GM06990 (cell line): ENCODE results near the gene SERINC3.

ENCODE experiments used
- DNase-seq: peaks from one replicate; pipeline ENCODE4 v3.0.0-alpha.2; 2011; ENCODE audit not compliant: insufficient read length; ENCODE audit errors: extremely low read depth
- H3K27me3 ChIP-seq: replicated peaks from 2 replicates; pipeline ENCODE4 v1.6.0; 2011; ENCODE audit warnings: low read length; ENCODE audit not compliant: control insufficient read depth, insufficient read depth
- H3K36me3 ChIP-seq: 2 replicates; pipeline ENCODE4 v1.5.1; 2011; ENCODE audit warnings: low read length; ENCODE audit not compliant: control insufficient read depth, insufficient read depth
- H3K4me3 ChIP-seq: replicated peaks from 2 replicates; pipeline ENCODE4 v1.5.1; 2011; ENCODE audit warnings: low read depth, mild to moderate bottlenecking, control low read depth, low read length
- CTCF ChIP-seq: IDR thresholded peaks from 2 replicates; pipeline ENCODE4 v1.5.1; 2011; ENCODE audit warnings: low read length, control low read depth, mild to moderate bottlenecking, inconsistent platforms; ENCODE audit not compliant: insufficient read depth, poor library complexity, severe bottlenecking

Gene SERINC3

DNA sequence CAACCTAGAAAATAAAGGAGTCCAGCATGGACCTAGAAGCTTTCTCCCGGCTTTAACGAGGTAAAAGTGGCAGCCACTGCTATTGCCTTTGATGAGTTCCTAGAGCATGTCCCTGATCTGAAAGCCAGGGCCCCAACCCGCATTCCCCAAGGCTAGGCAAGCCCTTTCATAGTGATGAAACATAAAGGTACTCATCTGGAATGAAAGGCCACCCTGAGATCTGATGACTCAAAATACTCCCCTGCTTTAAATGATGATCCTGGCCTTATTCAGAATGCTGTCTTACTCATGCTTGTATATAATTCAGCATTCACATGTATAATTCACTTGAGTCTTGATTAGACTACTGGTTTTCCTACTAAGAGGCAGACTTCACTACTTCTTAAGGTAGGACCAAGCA is 24.9 kb downstream of the SERINC3 start:
- no peak overlapping the region for H3K4me3 ChIP-seq
- no peak for TF ChIP-seq CTCF
- no peak for DNase-seq
- H3K27me3 ChIP-seq, result no peaks in the 10 kb centered on the region
- peaks cover 22% of the 10 kb centered on the region for H3K36me3 ChIP-seq

DNA sequence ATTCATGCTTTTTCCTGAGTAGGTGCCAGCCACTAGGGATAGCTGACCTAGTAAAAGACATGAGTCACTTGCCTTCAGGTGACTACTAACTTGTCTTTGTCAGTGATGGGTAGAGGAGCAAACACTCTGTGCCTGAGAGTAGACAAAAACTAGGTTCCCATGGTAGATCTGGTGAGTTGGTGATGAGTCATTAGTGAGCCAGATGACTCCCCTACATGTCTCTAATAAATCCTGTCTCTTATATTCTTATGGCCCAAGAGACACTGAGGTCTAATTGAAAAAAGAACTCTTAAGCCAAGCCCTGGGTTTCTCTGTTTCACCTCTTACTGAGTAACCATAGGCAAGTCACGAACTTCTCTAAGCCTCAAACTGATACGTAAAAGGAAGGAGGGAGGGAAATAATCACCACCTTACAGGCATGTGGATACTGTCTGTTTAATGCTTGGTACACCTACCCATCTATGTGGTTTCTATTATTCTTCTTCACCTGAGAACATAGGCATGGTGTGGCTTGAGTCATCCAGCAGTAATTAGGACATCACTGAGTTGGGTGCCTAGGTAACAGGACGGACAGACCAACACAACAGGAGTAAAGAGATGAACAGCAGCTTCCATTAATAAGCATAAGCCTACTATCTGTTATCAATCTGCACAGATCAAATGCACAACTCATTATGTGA is 25.9 kb downstream of the SERINC3 start:
- H3K4me3 ChIP-seq, result no peak overlapping the region
- no peaks in the 10 kb centered on the region for H3K27me3 ChIP-seq
- H3K36me3 ChIP-seq, result peaks cover 18% of the 10 kb centered on the region
- no peak for DNase-seq
- TF ChIP-seq CTCF, result no peak

DNA sequence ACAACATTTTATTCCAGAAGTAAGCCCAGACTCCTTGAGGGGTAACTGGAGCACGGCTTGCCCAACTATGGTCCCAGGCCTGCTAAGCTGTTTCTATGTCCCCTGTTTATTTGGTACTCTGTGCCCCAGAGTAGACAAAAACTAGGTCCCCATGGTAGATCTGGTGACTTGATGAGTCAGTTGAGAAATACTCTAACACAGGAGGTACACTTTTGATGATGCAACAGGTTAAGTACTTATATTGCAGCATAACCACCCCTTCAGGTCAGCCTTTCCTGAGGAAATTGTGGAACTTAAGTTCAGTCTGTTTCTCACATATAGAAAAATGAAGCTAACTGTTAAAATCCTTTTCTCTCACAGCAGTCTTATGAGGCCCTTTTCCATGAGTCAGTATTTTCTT is 26.6 kb downstream of the SERINC3 start:
- Histone ChIP-seq H3K27me3 (no peaks in the 10 kb centered on the region), H3K36me3 (peaks cover 15% of the 10 kb centered on the region), H3K4me3 (no peak overlapping the region)
- no peak for DNase-seq
- no peak for TF ChIP-seq CTCF

GRCh38 chr20:44494681-44495080 is 27.2 kb downstream of the SERINC3 start:
- Histone ChIP-seq H3K36me3 (peaks cover 13% of the 10 kb centered on the region), H3K27me3 (no peaks in the 10 kb centered on the region), H3K4me3 (no peak overlapping the region)
- no peak for DNase-seq
- no peak for TF ChIP-seq CTCF

DNA sequence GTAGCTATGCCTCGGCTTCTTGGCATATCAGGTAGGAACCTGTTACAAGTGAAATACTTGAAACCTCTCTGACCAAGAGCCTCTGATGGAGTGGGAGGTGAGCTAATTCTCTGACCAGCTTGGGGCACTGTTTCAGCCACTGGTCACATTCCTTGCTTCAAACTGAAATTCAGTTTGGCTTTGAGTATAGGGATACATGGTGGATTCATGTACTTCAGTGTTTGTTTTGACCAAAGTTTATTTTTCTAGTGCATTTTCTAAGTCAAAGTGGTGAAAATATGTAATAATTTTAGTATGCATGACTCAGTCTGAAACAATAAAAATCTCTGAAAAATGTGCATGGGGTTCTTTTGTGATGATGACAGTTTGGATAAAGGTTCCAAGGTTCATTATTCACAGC is 27.6 kb downstream of the SERINC3 start:
- Histone ChIP-seq H3K4me3 (no peak overlapping the region), H3K36me3 (peaks cover 14% of the 10 kb centered on the region), H3K27me3 (no peaks in the 10 kb centered on the region)
- no peak for DNase-seq
- TF ChIP-seq CTCF, result no peak
